Measurements from ENCODE around the gene UGT1A6.
"Not testable (repeated sequence)": the region's sequence is repeated elsewhere in the genome, so short reads cannot be mapped to it uniquely, and the experiment has no call there.

UGT1A6 gene

GRCh38 chr2:233692648-233693047 is at the start of gene UGT1A6:
Gene UGT1A6, plus strand, starts transcription at chr2:233692890. Its CDS starts 115 bp downstream, at chr2:233693005.
- DNase-seq, result no peak

GRCh38 chr2:233643128-233643527 is 49.6 kb upstream of the UGT1A6 start:
- DNase-seq, result no peak

GRCh38 chr2:233646033-233646432 is 46.7 kb upstream of the UGT1A6 start:
- not testable (repeated sequence) for DNase-seq

GRCh38 chr2:233650981-233651380 is 41.7 kb upstream of the UGT1A6 start:
- no peak for DNase-seq

- DNase-seq, result no peak
Measured at GRCh38 chr2:233651430-233651829, 41.3 kb upstream of the UGT1A6 start.

- no peak for DNase-seq
Measured at GRCh38 chr2:233654501-233654900, 38.2 kb upstream of the UGT1A6 start.

- DNase-seq, result no peak
Measured at GRCh38 chr2:233655043-233655442, 37.6 kb upstream of the UGT1A6 start.

- DNase-seq, result not testable (repeated sequence)
Measured at GRCh38 chr2:233655943-233656342, 36.7 kb upstream of the UGT1A6 start.

GRCh38 chr2:233656443-233656842 is 36.2 kb upstream of the UGT1A6 start:
- no peak for DNase-seq

- no peak for DNase-seq
Measured at GRCh38 chr2:233658610-233659009, 34.1 kb upstream of the UGT1A6 start.

- DNase-seq, result no peak
Measured at GRCh38 chr2:233663911-233664310, 28.8 kb upstream of the UGT1A6 start.

GRCh38 chr2:233668605-233669260 is 24.0 kb upstream of the UGT1A6 start:
- DNase-seq, result no peak

GRCh38 chr2:233671290-233672161 is 21.2 kb upstream of the UGT1A6 start, which contains the start of gene UGT1A9:
Gene UGT1A9, plus strand, starts transcription at chr2:233671898. Its CDS starts 37 bp downstream, at chr2:233671935.
- DNase-seq, result no peak

GRCh38 chr2:233672886-233673285 is 19.8 kb upstream of the UGT1A6 start:
- DNase-seq, result no peak

- DNase-seq, result no peak
Measured at GRCh38 chr2:233673896-233674295, 18.8 kb upstream of the UGT1A6 start.

- no peak for DNase-seq
Measured at GRCh38 chr2:233674314-233674713, 18.4 kb upstream of the UGT1A6 start.

GRCh38 chr2:233674995-233675394 is 17.7 kb upstream of the UGT1A6 start:
- no peak for DNase-seq

GRCh38 chr2:233676046-233676445 is 16.6 kb upstream of the UGT1A6 start:
- DNase-seq, result no peak

GRCh38 chr2:233679196-233679595 is 13.5 kb upstream of the UGT1A6 start:
- DNase-seq, result no peak

- no peak for DNase-seq
Measured at GRCh38 chr2:233680361-233681045, 12.2 kb upstream of the UGT1A6 start.

GRCh38 chr2:233681521-233682099 is 11.1 kb upstream of the UGT1A6 start, which contains the start of gene UGT1A7:
Gene UGT1A7, plus strand, starts transcription at chr2:233681901. Its CDS starts 37 bp downstream, at chr2:233681938.
- DNase-seq, result no peak

- DNase-seq, result no peak
Measured at GRCh38 chr2:233684640-233685039, 8.1 kb upstream of the UGT1A6 start.

- DNase-seq, result no peak
Measured at GRCh38 chr2:233686928-233687327, 5.8 kb upstream of the UGT1A6 start.
